Measurements from ENCODE around the gene SMYD2. TPM values are rescaled to one million over a fixed set of nuclear protein-coding genes. Genes with fewer than 3 reads are reported as not detected.

Gene SMYD2
- total RNA-seq, 4 donors from 2014 or later: 10.5 to 23.7 (median 15.0) TPM

GRCh38 chr1:214364786-214365295 is 83.9 kb downstream of the SMYD2 start:
- Histone ChIP-seq H3K36me3 (peaks cover 0 to 84% (median 0%) of the 10 kb centered on the region in 3 donors), H3K27me3 (no peaks in the 10 kb centered on the region), H3K27ac (no peak overlapping the region), H3K4me3 (no peak overlapping the region), H3K9me3 (no peaks in the 10 kb centered on the region), H3K4me1 (no peaks in the 10 kb centered on the region)
- no peak for TF ChIP-seq CTCF (IDR thresholded peaks at IDR 0.05)
- TF ChIP-seq POLR2A (IDR thresholded peaks at IDR 0.05): no peak
- TF ChIP-seq EP300 (IDR thresholded peaks at IDR 0.05): no peak
- no peak for DNase-seq (ENCODE audit: low spot score in 2 of 2)
- WGBS, 2 donors: 80 to 95% methylated on average over 4 of the region's 4 CpGs

- Histone ChIP-seq H3K27ac (no peak overlapping the region), H3K36me3 (peaks cover 0 to 86% (median 0%) of the 10 kb centered on the region in 3 donors), H3K4me3 (no peak overlapping the region), H3K9me3 (no peaks in the 10 kb centered on the region), H3K27me3 (no peaks in the 10 kb centered on the region), H3K4me1 (peaks cover 0 to 8% (median 0%) of the 10 kb centered on the region in 4 donors)
- 90 to 96% methylated on average over 5 of the region's 5 CpGs for WGBS, 2 donors
- DNase-seq (ENCODE audit: low spot score in 2 of 2): no peak
- TF ChIP-seq CTCF (IDR thresholded peaks at IDR 0.05): no peak
- no peak for TF ChIP-seq EP300 (IDR thresholded peaks at IDR 0.05)
- no peak for TF ChIP-seq POLR2A (IDR thresholded peaks at IDR 0.05)
Measured at GRCh38 chr1:214367841-214368240, 86.9 kb downstream of the SMYD2 start.

GRCh38 chr1:214369364-214369763 is 88.4 kb downstream of the SMYD2 start:
- Histone ChIP-seq H3K27me3 (no peaks in the 10 kb centered on the region), H3K36me3 (peaks cover 0 to 76% (median 0%) of the 10 kb centered on the region in 3 donors), H3K4me3 (no peak overlapping the region), H3K9me3 (no peaks in the 10 kb centered on the region), H3K27ac (no peak overlapping the region), H3K4me1 (peaks cover 0 to 13% (median 0%) of the 10 kb centered on the region in 4 donors)
- WGBS, 2 donors: 89 to 96% methylated on average over 8 of the region's 8 CpGs
- DNase-seq (ENCODE audit: low spot score in 2 of 2): no peak
- no peak for TF ChIP-seq EP300 (IDR thresholded peaks at IDR 0.05)

- Histone ChIP-seq H3K27me3 (no peaks in the 10 kb centered on the region), H3K4me1 (peaks cover 0 to 13% (median 0%) of the 10 kb centered on the region in 4 donors), H3K9me3 (no peaks in the 10 kb centered on the region), H3K36me3 (peaks cover 0 to 71% (median 0%) of the 10 kb centered on the region in 3 donors), H3K4me3 (no peak overlapping the region), H3K27ac (no peak overlapping the region)
- TF ChIP-seq CTCF (IDR thresholded peaks at IDR 0.05): no peak
- TF ChIP-seq EP300 (IDR thresholded peaks at IDR 0.05): no peak
- no peak for TF ChIP-seq POLR2A (IDR thresholded peaks at IDR 0.05)
- WGBS, 2 donors: 75 to 80% methylated on average over 3 of the region's 3 CpGs
- no peak for DNase-seq (ENCODE audit: low spot score in 2 of 2)
Measured at GRCh38 chr1:214370615-214371014, 89.7 kb downstream of the SMYD2 start.

GRCh38 chr1:214372092-214372491 is 91.1 kb downstream of the SMYD2 start:
- Histone ChIP-seq H3K4me3 (no peak overlapping the region), H3K4me1 (peaks cover 0 to 13% (median 0%) of the 10 kb centered on the region in 4 donors), H3K27ac (no peak overlapping the region), H3K27me3 (no peaks in the 10 kb centered on the region), H3K9me3 (no peaks in the 10 kb centered on the region), H3K36me3 (peaks cover 0 to 69% (median 0%) of the 10 kb centered on the region in 3 donors)
- no peak for DNase-seq (ENCODE audit: low spot score in 2 of 2)
- WGBS, 2 donors: 41 to 52% methylated on average over 5 of the region's 5 CpGs
- TF ChIP-seq CTCF (IDR thresholded peaks at IDR 0.05) (no peak), EP300 (IDR thresholded peaks at IDR 0.05) (no peak), POLR2A (IDR thresholded peaks at IDR 0.05) (no peak)
